Measurements from ENCODE around the gene ERRFI1. TPM values are rescaled to one million over a fixed set of nuclear protein-coding genes. Genes with fewer than 3 reads are reported as not detected.
"Not testable (repeated sequence)": the region's sequence is repeated elsewhere in the genome, so short reads cannot be mapped to it uniquely, and the experiment has no call there.

Gene ERRFI1
- total RNA-seq, 4 donors from 2014 or later = 59.9 to 133 (median 85.0) TPM

DNA sequence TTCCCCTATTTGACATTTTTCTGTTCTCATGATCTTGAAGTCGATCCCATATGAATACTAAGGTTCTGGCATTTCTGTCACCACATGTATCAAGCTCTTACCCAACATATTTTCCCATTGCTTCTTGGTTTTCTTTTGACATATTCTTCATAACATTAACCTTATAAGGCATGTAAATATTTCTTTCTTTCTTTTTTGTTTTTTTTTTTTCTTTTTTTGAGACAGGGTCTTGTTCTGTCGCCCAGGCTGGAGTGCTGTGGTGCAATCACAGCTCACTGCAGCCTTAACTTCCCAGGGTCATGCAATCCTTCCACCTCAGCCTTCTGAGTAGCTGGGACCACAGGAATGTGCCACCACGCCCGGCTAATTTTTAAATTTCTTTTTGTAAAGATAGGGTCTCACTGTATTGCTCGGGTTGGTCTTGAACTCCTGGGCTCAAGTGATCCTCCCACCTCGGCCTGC is 33.1 kb upstream of the ERRFI1 start:
- Histone ChIP-seq H3K27ac (peak overlapping the region; percentile 57 to 89 (median 85)), H3K36me3 (no peaks in the 10 kb centered on the region), H3K4me1 (peaks cover 28 to 40% of the 10 kb centered on the region in 2 donors), H3K27me3 (no peaks in the 10 kb centered on the region), H3K4me3 (replicated peaks in 1 of 3) (no peak overlapping the region), H3K9me3 (no peaks in the 10 kb centered on the region)
- TF ChIP-seq, protein P1, sequence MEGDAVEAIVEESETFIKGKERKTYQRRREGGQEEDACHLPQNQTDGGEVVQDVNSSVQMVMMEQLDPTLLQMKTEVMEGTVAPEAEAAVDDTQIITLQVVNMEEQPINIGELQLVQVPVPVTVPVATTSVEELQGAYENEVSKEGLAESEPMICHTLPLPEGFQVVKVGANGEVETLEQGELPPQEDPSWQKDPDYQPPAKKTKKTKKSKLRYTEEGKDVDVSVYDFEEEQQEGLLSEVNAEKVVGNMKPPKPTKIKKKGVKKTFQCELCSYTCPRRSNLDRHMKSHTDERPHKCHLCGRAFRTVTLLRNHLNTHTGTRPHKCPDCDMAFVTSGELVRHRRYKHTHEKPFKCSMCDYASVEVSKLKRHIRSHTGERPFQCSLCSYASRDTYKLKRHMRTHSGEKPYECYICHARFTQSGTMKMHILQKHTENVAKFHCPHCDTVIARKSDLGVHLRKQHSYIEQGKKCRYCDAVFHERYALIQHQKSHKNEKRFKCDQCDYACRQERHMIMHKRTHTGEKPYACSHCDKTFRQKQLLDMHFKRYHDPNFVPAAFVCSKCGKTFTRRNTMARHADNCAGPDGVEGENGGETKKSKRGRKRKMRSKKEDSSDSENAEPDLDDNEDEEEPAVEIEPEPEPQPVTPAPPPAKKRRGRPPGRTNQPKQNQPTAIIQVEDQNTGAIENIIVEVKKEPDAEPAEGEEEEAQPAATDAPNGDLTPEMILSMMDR (IDR thresholded peaks at IDR 0.05) = no peak
- TF ChIP-seq POLR2A (IDR thresholded peaks at IDR 0.05) = no peak
- no peak for DNase-seq
- WGBS, 2 donors = 72 to 80% methylated on average over 6 of the region's 6 CpGs
- intact Hi-C loops (cut with DNase I) = no loop called here

DNA sequence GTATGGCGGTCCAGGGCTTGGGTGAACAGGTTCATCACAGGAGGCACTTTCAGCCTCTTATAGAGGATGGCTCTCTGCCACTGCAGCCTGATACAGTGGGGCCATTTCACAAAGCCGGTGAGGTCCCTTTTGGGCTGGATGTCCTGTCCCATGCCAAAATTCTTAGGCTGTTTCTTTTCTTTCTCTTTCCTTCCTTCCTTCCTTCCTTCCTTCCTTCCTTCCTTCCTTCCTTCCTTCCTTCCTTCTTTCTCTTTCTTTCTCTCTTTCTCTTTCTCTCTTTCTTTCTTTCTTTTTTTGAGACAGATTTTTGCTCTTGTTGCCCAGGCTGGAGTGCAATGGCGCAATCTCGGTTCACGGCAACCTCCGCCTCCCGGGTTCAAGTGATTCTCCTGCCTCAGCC is 31.7 kb upstream of the ERRFI1 start:
- DNase-seq; H3K4me3 ChIP-seq (replicated peaks in 1 of 3); H3K9me3 ChIP-seq; intact Hi-C loops (cut with DNase I); H3K27me3 ChIP-seq; H3K36me3 ChIP-seq: not testable (repeated sequence)
- Histone ChIP-seq H3K27ac (peak overlapping the region; percentile 57 to 89 (median 85)), H3K4me1 (peaks cover 28 to 39% of the 10 kb centered on the region in 2 donors)
- 95% methylated on average over 6 to 7 of the region's 7 CpGs for WGBS, 2 donors

DNA sequence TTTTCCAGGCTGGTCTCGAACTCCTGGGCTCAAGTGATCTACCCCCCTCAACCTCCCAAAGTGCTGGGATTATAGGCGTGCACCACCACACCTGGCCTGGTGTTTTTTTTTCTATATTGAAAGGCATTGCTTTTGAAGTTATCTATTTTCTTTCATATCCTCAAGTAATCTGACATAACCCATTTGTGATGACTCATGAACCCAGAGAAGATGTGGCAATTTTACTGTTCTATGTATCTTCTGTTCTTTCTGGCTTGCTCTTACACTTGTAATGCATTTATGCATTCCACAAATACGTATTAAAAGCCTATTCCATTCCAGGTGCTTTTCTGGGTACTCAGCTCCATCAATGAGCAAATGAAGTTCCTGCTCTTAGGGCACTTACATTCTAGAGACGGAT is 29.9 kb upstream of the ERRFI1 start:
- intact Hi-C loops (cut with DNase I) = no loop called here
- no peaks in the 10 kb centered on the region for H3K27me3 ChIP-seq
- WGBS, 2 donors = 90 to 98% methylated on average over 4 of the region's 4 CpGs
- peak overlapping the region; percentile 21 to 89 (median 51) for H3K27ac ChIP-seq
- peaks cover 17 to 28% of the 10 kb centered on the region in 2 donors for H3K4me1 ChIP-seq
- DNase-seq = no peak
- H3K4me3 ChIP-seq (replicated peaks in 1 of 3) = no peak overlapping the region
- H3K9me3 ChIP-seq = no peaks in the 10 kb centered on the region
- no peaks in the 10 kb centered on the region for H3K36me3 ChIP-seq
- no peak for TF ChIP-seq POLR2A (IDR thresholded peaks at IDR 0.05)
- TF ChIP-seq, protein P1 (IDR thresholded peaks at IDR 0.05) = no peak

DNA sequence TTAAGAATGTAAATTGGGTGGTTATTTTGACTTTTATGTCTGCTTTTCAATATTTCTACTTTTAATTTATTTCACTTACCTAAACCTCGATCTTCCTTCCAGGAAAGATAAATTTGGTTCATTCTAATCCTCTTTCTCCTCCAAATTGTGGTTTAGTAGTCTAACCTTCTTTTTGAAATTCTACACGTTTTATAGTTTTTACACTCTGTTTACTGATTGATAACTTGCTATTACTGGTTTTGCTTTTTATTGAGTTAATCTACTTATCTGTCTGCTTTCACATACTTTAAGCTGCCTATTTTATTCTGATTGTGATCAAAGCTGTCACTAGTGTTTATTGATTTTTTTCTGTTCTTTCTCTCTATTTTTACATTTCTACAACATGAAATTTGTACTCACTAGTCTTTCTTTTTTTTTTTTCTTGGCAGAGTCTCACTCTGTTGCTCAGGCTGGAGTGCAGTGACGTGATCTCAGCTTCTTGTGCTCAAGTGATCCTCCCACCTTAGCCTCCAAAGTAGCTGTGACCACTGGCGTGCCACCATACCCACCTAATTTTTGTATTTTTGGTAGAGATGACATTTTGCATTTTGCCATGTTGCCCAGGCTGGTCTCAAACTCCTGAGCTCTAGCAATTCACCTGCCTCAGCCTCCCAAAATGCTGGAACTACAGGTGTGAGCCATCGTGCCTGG is 27.9 kb upstream of the ERRFI1 start:
- peak overlapping the region; percentile 34 to 63 (median 55) for H3K27ac ChIP-seq
- H3K4me3 ChIP-seq (replicated peaks in 1 of 3) = no peak overlapping the region
- H3K4me1 ChIP-seq = peaks cover 5 to 16% of the 10 kb centered on the region in 2 donors
- intact Hi-C loops (cut with DNase I) = no loop called here
- no peaks in the 10 kb centered on the region for H3K36me3 ChIP-seq
- no peak for TF ChIP-seq POLR2A (IDR thresholded peaks at IDR 0.05)
- TF ChIP-seq, protein P1 (IDR thresholded peaks at IDR 0.05) = no peak
- no peaks in the 10 kb centered on the region for H3K27me3 ChIP-seq
- DNase-seq = peak in 1 of 2 donors; percentile 25
- 74 to 78% methylated on average over 5 of the region's 5 CpGs for WGBS, 2 donors
- no peaks in the 10 kb centered on the region for H3K9me3 ChIP-seq

DNA sequence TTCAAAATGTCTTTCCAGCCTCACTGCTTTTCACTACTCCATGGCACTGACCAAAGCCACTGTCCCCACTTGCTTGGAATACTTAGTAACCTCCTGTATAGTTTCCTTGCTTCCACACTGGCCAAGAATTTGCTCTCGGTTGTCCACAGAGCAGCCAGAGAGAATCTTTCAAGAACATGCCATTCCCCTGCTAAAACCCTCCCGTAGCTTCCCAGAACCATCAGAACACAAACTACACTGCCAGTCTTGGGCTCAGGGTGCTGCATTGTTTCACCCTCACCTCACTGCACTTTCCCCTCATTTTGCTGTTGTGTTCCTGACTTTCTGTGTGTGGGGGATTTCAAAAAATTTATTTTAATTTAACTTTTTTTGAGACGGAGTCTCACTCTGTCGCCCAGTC is 25.5 kb upstream of the ERRFI1 start:
- Histone ChIP-seq H3K27ac (peak overlapping the region in 1 of 3 donors; percentile 23), H3K4me3 (replicated peaks in 1 of 3) (no peak overlapping the region), H3K9me3 (no peaks in the 10 kb centered on the region), H3K36me3 (no peaks in the 10 kb centered on the region), H3K4me1 (peaks cover 15 to 21% of the 10 kb centered on the region in 2 donors), H3K27me3 (no peaks in the 10 kb centered on the region)
- 95 to 96% methylated on average over 4 of the region's 4 CpGs for WGBS, 2 donors
- DNase-seq = no peak
- TF ChIP-seq POLR2A (IDR thresholded peaks at IDR 0.05) = no peak
- TF ChIP-seq, protein P1 (IDR thresholded peaks at IDR 0.05) = no peak
- intact Hi-C loops (cut with DNase I) = no loop called here

DNA sequence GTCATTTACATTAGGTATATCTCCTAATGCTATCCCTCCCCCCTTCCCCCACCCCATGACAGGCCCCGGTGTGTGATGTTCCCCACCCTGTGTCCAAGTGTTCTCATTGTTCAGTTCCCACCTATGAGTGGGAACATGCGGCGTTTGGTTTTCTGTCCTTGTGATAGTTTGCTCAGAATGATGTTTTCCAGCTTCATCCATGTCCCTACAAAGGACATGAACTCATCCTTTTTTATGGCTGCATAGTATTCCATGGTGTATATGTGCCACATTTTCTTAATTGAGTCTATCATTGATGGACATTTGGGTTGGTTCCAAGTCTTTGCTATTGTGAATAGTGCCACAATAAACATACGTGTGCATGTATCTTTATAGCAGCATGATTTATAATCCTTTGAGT is 23.1 kb upstream of the ERRFI1 start:
- H3K27ac ChIP-seq; DNase-seq; H3K36me3 ChIP-seq; H3K9me3 ChIP-seq; intact Hi-C loops (cut with DNase I); H3K27me3 ChIP-seq; H3K4me3 ChIP-seq (replicated peaks in 1 of 3): not testable (repeated sequence)
- WGBS, 2 donors = 97 to 98% methylated on average over 4 of the region's 4 CpGs
- peaks cover 17 to 27% of the 10 kb centered on the region in 2 donors for H3K4me1 ChIP-seq
